Tibial artery (tissue), 4 donors: ENCODE results near the gene HHLA2.
"Not testable (repeated sequence)": the region's sequence is repeated elsewhere in the genome, so short reads cannot be mapped to it uniquely, and the experiment has no call there.

Source experiments
- DNase-seq, 2 donors: peaks; one replicate each; pipeline ENCODE4 v3.0.0-alpha.2; 2019
- H3K27ac ChIP-seq, 2 donors: fragments of 200-600 bp; sonication (generic) in 1 of 2; 1 replicate in 1 of 2; 2 replicates in 1 of 2; pipeline ENCODE4 v1.5.1; 2018 to 2019; ENCODE audit warnings: mild to moderate bottlenecking in 1 of 2
- H3K27me3 ChIP-seq, 2 donors: fragments of 200-600 bp; sonication (generic) in 1 of 2; one replicate each; pipeline versions ENCODE4 v1.5.1 to v1.6.0; 2016 to 2019
- H3K36me3 ChIP-seq, 3 donors: fragments of 200-600 bp; sonication (generic) in 2 of 3; one replicate each; pipeline ENCODE4 v1.5.1; 2016 to 2019; ENCODE audit warnings: mild to moderate bottlenecking in 2 of 3
- H3K4me1 ChIP-seq, 4 donors: fragments of 200-600 bp; sonication (generic) in 2 of 4; 1 replicate in 3 of 4; 2 replicates in 1 of 4; pipeline ENCODE4 v1.5.1; 2016 to 2019
- H3K4me3 ChIP-seq, 2 donors: fragments of 200-600 bp; sonication (generic) in 1 of 2; 1 replicate in 1 of 2; 2 replicates in 1 of 2; pipeline ENCODE4 v1.5.1; 2018 to 2019; ENCODE audit warnings: mild to moderate bottlenecking in 2 of 2
- H3K9me3 ChIP-seq, 3 donors: fragments of 200-600 bp; sonication (generic) in 1 of 3; one replicate each; pipeline ENCODE4 v1.5.1; 2016 to 2019
- CTCF ChIP-seq, 2 experiments: fragments of 200-600 bp in 1 of 2; fragments of 450-650 bp in 1 of 2; IDR thresholded peaks; one replicate each; pipeline ENCODE4 v1.5.1; 2017 to 2019; ENCODE audit warnings: antibody characterized with exemption in 2 of 2, mild to moderate bottlenecking in 1 of 2, moderate library complexity in 1 of 2
- intact Hi-C: fragments of 100-400 bp; cut with DNase I; formaldehyde crosslinking; loops from one replicate; pipeline ENCODE4 v1.15.0; 2023; ENCODE audit warnings: low total_unique reads

Gene HHLA2

GRCh38 chr3:108357042-108357441, 60.7 kb downstream of the HHLA2 start:
- no peak for DNase-seq
- Histone ChIP-seq H3K27ac (no peak overlapping the region), H3K9me3 (no peaks in the 10 kb centered on the region), H3K27me3 (no peaks in the 10 kb centered on the region), H3K4me3 (no peak overlapping the region), H3K4me1 (no peaks in the 10 kb centered on the region), H3K36me3 (no peaks in the 10 kb centered on the region)
- intact Hi-C loops: no loop called here
- no peak for TF ChIP-seq CTCF (IDR thresholded peaks at IDR 0.05)

- Histone ChIP-seq H3K4me1 (no peaks in the 10 kb centered on the region), H3K36me3 (no peaks in the 10 kb centered on the region), H3K9me3 (no peaks in the 10 kb centered on the region), H3K27me3 (no peaks in the 10 kb centered on the region), H3K4me3 (no peak overlapping the region), H3K27ac (no peak overlapping the region)
- intact Hi-C loops: no loop called here
- no peak for DNase-seq
- TF ChIP-seq CTCF (IDR thresholded peaks at IDR 0.05): no peak
These were observed 62.7 kb downstream of the HHLA2 start for GRCh38 chr3:108359011-108359410.

- Histone ChIP-seq H3K4me1 (no peaks in the 10 kb centered on the region), H3K4me3 (no peak overlapping the region), H3K27me3 (no peaks in the 10 kb centered on the region), H3K9me3 (no peaks in the 10 kb centered on the region), H3K27ac (no peak overlapping the region), H3K36me3 (no peaks in the 10 kb centered on the region)
- TF ChIP-seq CTCF (IDR thresholded peaks at IDR 0.05): no peak
- DNase-seq: no peak
- intact Hi-C loops: no loop called here
These were observed 79.7 kb downstream of the HHLA2 start for GRCh38 chr3:108376026-108376425.

GRCh38 chr3:108377384-108377783, 81.0 kb downstream of the HHLA2 start:
- no peaks in the 10 kb centered on the region for H3K9me3 ChIP-seq
- no peak for DNase-seq
- H3K4me1 ChIP-seq: no peaks in the 10 kb centered on the region
- H3K27me3 ChIP-seq: no peaks in the 10 kb centered on the region
- TF ChIP-seq CTCF (IDR thresholded peaks at IDR 0.05): no peak
- intact Hi-C loops: no loop called here
- H3K27ac ChIP-seq: no peak overlapping the region
- no peak overlapping the region for H3K4me3 ChIP-seq
- H3K36me3 ChIP-seq: no peaks in the 10 kb centered on the region

GRCh38 chr3:108378153-108378951, 82.0 kb downstream of the HHLA2 start:
- Histone ChIP-seq H3K4me3 (no peak overlapping the region), H3K27ac (no peak overlapping the region), H3K36me3 (no peaks in the 10 kb centered on the region), H3K4me1 (no peaks in the 10 kb centered on the region), H3K27me3 (no peaks in the 10 kb centered on the region), H3K9me3 (no peaks in the 10 kb centered on the region)
- no peak for DNase-seq
- no peak for TF ChIP-seq CTCF (IDR thresholded peaks at IDR 0.05)
- intact Hi-C loops: no loop called here

GRCh38 chr3:108378952-108379342, 82.6 kb downstream of the HHLA2 start:
- H3K9me3 ChIP-seq, H3K4me1 ChIP-seq, H3K27ac ChIP-seq, intact Hi-C loops, H3K36me3 ChIP-seq, DNase-seq, H3K27me3 ChIP-seq, H3K4me3 ChIP-seq: not testable (repeated sequence)
